MV-4-11 (cell line): ENCODE data around the gene OVAAL.

ENCODE experiments used
- DNase-seq: peaks from one replicate; lab custom pipeline; 2025; lab: John Stamatoyannopoulos, UW

Gene OVAAL

DNA sequence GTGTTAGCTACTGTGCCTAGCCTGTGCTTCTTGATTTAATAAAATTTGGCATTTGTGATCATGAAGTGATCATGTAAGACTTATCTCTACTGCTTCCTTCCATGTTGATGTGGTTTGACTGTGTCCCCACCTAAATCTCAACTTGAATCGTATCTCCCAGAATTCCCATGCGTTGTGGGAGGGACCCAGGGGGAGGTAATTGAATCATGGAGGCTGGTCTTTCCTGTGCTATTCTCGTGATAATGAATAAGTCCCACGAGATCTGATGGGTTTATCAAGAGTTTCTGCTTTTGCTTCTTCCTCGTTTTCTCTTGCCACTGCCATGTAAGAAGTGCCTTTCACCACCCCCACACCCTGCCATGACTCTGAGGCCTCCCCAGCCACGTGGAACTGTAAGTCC lies at the start of gene OVAAL:
OVAAL (plus strand) TSS at position 301 of the 400 bp plus-strand sequence.
- DNase-seq: no peak

DNA sequence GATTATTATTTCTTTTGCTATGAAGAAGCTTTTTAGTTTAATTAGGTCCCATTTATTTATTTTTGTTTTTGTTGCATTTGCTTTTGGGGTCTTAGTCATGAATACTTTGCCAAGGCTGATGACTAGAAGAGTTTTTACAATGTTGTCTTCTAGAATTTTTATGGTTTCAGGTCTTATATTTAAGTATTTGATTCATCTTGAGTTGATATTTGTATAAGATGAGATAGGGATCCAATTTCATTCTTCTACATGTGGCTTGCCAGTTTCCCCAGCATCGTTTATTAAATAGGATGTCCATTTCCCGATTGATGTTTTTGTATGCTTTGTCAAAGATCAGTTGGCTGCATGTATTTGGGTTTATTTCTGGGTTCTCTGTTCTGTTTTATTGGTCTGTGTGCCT lies 47.9 kb upstream of the OVAAL start:
- DNase-seq: no peak

DNA sequence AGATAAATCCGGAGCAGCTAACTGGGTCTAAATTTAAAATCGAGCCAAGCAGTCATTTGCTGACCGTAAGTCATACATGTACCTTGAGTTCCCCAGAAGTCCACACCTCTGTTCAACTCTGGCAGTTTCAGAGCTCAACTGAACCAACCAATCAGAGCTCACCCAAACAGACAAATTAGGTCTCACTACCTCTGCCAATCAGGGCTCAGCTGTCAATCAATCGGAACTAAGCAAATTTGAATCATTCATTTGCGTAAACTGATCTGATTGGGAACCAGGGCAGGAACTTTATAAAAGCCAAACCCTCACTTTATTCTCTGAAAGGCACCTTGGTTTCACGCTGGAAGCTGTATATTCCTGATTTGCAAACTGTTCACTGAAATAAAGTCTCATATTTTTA lies 45.2 kb upstream of the OVAAL start:
- DNase-seq: no peak

- DNase-seq: no peak
Observed at GRCh38 chr1:180515364-180515763, 43.4 kb upstream of the OVAAL start.

DNA sequence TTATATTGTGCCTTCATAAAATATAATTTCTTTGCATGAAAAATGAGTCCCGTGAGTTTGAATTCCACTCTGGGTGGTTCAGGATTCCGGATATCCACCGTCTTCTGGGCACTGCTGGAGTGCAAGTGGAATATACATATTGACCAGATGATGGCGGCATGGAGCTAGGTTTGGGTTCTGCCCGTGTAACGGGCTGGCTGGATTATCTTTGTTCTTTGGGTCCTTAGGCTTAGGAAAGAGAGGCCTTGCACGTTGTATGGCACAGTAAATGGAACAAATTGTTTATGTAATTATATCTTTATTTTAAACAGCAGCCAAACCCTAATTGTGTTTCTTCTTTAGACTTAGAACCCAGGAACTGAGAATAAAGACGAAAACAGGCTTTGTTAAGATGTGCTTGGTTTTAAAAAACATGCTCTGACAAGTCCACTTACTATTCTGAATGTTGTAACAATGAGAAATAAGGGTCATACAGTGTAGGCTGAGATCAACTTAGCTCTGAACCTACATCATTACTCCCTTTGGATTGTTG lies 42.8 kb upstream of the OVAAL start:
- DNase-seq: peak; percentile 64

DNA sequence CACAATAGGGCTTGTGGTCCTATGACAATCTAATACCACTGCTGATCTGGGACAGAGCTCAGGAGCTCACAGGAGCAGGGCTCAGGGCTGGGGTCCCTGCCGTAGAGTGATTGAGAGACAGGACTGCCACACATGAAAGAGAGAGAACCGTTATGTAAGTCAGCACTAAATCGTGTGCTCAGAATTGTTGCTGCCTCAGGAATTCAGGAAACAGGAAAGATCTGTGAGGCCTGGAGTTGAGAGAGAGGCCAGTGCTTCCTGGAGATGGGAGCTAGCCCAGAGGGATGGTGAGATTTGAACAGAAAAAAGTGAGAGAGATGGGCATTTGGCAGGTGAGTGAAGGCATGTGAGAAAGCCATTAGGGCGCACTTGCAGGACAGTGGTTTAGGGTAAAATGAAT lies 38.9 kb upstream of the OVAAL start:
- DNase-seq: no peak

- DNase-seq: no peak
Observed at GRCh38 chr1:180521474-180522212, 37.1 kb upstream of the OVAAL start.

DNA sequence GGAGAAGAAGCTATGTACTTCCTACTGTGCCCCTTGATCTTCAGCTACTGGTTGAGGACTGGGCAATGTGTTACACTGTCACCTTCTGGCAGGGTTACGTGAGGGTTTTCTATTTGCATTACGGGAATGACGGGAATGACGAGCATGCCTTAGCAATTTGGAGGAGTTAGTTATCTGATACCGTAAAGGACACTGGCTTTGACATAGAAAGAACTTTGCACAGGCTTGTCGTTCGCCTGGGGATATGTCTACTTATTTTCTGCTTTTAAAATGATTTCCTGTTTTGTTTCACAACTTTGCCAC lies 36.6 kb upstream of the OVAAL start:
- no peak for DNase-seq

GRCh38 chr1:180524160-180524914 lies 34.4 kb upstream of the OVAAL start:
- DNase-seq: no peak

DNA sequence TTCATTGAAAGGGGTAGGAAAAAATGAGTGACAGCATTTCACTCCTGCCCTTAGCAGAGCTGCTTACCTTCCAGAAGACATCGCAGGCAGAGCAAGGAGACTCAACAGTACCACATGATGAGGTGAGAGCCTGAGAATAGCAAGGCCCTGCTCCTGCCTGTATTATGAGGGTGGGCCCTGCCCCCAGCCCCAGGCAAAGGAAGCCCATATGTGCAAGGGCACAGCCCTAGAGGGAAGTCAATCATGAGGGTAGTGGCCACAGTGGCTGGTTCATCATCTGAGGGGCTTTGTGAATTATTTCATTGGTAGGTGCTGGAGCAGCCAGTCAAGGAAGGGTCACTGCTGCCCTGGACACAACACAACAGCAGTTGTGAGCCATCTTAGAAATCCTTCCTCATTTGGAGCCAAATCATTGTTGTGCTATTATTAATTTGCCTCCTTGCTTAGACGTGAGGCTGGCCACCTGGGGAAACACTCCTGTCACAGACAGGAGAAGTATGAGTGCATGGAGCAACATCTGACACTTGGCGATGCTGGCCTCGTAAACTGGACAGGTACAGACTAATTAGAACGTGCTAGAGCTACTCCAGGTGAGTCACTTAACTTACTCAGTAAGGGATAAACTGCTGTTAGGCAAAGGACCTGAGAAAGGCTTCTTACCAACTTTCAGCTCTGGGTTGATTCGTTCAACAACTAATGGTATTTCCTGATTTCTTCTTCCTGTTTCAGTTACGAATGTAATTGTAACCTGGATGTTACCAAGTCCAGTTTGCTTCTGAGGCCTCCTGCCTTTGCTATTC lies 33.6 kb upstream of the OVAAL start:
- peak; percentile 40 for DNase-seq

- DNase-seq: no peak
Observed at GRCh38 chr1:180525715-180526039, 33.1 kb upstream of the OVAAL start.

- DNase-seq: no peak
Observed at GRCh38 chr1:180527101-180527669, 31.6 kb upstream of the OVAAL start.

DNA sequence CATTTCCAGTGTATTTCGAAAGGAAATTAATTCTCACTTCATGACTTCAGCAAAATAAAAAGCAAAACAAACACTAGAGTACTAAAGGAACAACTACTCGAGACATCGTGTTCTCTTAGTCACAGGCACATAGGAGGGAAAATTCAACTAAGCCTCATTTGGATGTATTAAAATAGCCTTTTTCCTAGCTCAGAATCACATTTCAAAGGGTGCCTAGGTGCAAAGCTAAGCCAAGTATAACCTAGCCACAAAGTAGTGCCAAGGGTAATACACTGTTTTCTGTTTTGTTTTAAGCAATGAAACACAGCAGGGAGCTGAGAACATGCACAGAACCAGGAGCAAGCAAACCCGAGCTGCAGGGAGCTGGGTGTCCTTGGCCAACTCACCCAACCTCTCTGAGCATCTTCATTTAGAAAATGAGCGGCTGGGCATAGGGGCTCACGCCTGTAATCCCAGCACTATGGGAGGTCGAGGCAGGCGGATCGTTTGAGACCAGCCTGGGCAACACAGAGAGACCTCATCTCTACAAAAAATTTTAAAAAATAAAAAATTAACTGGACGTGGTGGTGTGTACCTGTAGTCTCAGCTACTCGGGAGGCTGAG lies 29.8 kb upstream of the OVAAL start:
- DNase-seq: no peak

DNA sequence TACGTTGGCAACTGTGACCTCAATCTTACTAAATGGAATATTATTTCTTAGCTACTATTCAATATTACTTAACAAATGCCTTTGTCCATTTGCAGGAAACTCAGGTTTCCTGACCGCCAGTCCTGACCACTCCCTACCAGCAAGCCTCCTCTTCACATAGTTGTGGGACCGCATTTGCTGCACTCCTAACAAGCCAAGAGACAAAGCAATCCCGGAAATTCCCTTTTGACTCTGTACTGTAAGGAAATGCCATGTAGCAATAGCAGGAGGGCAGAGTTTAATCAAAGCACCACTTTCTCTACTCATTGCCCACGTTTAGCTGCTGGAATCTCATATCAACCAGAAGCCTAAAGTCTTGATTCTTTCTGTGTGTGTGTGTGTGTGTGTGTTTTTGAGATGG lies 28.3 kb upstream of the OVAAL start:
- no peak for DNase-seq

DNA sequence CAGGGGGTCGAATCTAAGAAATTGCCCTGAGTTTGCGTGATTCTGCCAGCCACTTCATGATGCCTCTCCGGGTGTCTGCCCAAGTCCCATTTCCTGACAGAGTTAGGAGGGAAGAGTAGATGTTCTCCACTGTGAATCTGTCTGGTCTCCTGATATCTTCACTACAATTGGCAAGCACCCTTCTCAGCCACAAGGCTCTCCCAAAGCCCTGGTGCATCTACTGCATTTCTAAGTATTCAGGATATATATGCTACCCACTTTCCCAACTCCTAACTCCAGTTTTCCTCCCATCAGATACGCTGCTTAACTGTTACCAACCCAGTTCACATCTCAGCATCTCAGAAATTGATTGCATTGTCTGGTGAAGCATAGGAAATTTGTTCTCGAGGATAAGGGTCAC lies 25.9 kb upstream of the OVAAL start:
- no peak for DNase-seq

DNA sequence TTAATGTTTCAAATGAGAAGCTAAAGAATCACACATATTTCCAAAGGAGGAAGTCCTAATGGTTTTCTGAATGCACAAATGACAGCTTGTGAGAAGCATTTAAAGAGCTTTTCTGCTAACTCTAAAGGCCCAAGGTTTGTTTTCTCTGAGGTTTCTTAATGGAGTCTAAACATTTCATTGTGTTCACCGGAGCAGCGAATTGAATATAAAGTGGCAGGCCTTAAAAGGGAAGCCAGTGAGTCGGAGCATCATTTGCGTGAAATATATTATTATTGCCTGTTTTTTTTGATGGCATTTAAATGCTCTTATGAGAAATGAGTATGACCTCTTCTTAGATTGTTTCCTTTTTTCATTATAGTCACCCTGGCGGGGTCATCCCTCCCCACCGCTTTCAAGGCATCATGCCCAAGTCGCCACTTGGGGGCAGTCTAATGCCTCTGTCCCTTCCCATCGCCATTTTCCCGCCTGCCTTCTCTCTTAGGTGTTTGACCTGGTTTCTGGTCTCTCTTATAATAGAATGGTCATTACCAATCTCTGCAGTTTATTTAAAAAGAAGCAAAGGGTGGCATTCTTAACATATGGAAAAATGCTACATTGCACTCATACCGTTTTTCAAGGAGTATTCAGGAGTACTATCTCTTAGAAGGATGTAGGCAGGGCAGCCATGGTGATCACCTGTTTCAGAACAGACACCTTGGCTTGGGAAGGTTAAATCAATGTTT lies 25.3 kb upstream of the OVAAL start:
- DNase-seq: peak; percentile 47

GRCh38 chr1:180534214-180534613 lies 24.6 kb upstream of the OVAAL start:
- DNase-seq: no peak

- DNase-seq: no peak
Observed at GRCh38 chr1:180535418-180535999, 23.3 kb upstream of the OVAAL start.

DNA sequence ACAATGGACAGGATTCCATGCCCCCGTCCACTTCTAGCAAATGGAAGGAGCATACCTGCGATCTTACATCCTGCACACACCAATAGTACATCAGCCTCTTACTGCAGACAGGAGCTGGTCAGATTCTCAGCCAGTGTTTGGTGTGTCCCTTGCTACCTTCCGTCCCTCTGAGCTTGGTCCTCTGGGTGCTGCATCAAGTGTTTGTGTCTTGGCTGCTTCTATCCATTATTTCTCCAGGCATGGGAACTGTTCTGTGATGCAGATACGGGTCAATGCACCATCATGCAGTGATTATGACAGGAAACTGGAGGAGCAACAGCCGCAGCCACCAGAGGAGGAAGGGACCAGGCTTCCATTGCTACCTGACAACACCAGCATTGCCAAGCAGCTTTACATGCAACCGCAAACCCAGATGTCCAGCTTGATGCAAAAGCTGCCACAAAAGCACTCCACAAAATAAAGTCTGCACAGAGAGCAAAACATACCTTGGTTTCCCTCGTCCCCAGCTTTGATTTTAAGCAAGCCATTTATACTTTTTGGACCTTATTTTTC lies 21.9 kb upstream of the OVAAL start:
- no peak for DNase-seq

DNA sequence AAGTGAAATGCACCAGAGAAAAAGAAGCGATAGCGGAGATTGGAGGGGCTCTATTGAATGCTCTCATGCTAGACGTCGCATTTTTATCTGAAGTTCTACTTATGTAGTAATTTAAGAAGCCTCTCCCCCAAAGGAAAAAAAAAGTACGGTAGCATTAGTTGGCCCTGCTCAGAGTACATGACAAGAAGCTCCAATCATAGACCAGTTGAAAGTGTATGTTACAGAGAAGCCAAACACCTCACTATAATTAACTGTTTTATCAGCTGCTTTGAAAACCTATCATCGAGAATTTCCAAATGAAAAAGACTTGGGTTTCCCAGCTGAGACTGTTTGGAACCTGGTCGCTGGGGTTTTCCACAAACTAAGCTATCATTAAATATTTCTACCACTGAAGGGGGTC lies 19.6 kb upstream of the OVAAL start:
- DNase-seq: no peak
